ENCODE measurements around the gene PTGER3. TPM values are rescaled to one million over a fixed set of nuclear protein-coding genes. Genes with fewer than 3 reads are reported as not detected.
A peak's percentile ranks its signal among the peaks of the same experiment; 100 is the strongest.

The PTGER3 gene
- polyA plus RNA-seq, 3 donors: 0.29 TPM; not detected in 2

- peak; percentile 34 to 63 (median 61) for DNase-seq
- Histone ChIP-seq H4K20me1 (ENCODE audit: insufficient read depth, low read length) (no peaks in the 10 kb centered on the region), H3K4me2 (replicated peaks; ENCODE audit: extremely low read depth, low read length, poor library complexity, severe bottlenecking) (peak overlapping the region; percentile 62), H3K4me3 (replicated peaks in 1 of 3; ENCODE audit: low read depth in 2 of 3, low read length in 3 of 3) (peak overlapping the region in 1 of 3 experiments; percentile 51), H3K27me3 (ENCODE audit: control insufficient read depth in 2 of 2, insufficient read depth in 2 of 2, low read length in 2 of 2) (no peaks in the 10 kb centered on the region), H3K36me3 (replicated peaks in 1 of 2; ENCODE audit: control insufficient read depth in 1 of 2, insufficient read depth in 2 of 2, low read length in 2 of 2) (no peaks in the 10 kb centered on the region), H3K4me1 (ENCODE audit: control insufficient read depth in 1 of 2, insufficient read depth in 2 of 2, low read length in 2 of 2) (peaks cover 29 to 33% of the 10 kb centered on the region in 2 donors), H3K9me3 (replicated peaks in 1 of 2; ENCODE audit: control insufficient read depth in 1 of 2, insufficient read depth in 1 of 2, low read length in 2 of 2) (no peaks in the 10 kb centered on the region), H2AFZ (ENCODE audit: insufficient read depth, low read depth, low read length, poor library complexity, severe bottlenecking) (no peak overlapping the region), H3K79me2 (ENCODE audit: insufficient read depth, low read length) (no peaks in the 10 kb centered on the region), H3K9ac (ENCODE audit: insufficient read depth, low read length, poor library complexity, severe bottlenecking) (no peak overlapping the region), H3K27ac (ENCODE audit: low read depth in 1 of 2, low read length in 2 of 2) (peak overlapping the region in 1 of 2 donors; percentile 51)
- H3K4me1 Mint-ChIP-seq: peaks cover 33% of the 10 kb centered on the region
- H3K27ac Mint-ChIP-seq: peak overlapping the region in 6 of 7 donors; percentile 14 to 80 (median 61)
- WGBS (ENCODE audit: insufficient coverage): 10% methylated on average over 2 of the region's 2 CpGs
- peaks cover 3 to 5% (median 4%) of the 10 kb centered on the region in 3 donors for H3K27me3 Mint-ChIP-seq (ENCODE audit: low read depth in 3 of 3)
- no peaks in the 10 kb centered on the region for H3K36me3 Mint-ChIP-seq
- H3K9me3 Mint-ChIP-seq: no peaks in the 10 kb centered on the region
- intact Hi-C loops (cut with micrococcal nuclease): no loop called here
- TF ChIP-seq CTCF (IDR thresholded peaks at IDR 0.05): no peak
- H3K4me3 Mint-ChIP-seq: peak overlapping the region in 1 of 2 donors; percentile 70
Measured at GRCh38 chr1:70979881-70980280, 67.7 kb downstream of the PTGER3 start.

GRCh38 chr1:70979313-70979712 lies 68.3 kb downstream of the PTGER3 start:
- Histone ChIP-seq H3K4me3 (replicated peaks in 1 of 3; ENCODE audit: low read depth in 2 of 3, low read length in 3 of 3) (peak overlapping the region in 1 of 3 experiments; percentile 51), H3K9ac (ENCODE audit: insufficient read depth, low read length, poor library complexity, severe bottlenecking) (no peak overlapping the region), H3K27ac (ENCODE audit: low read depth in 1 of 2, low read length in 2 of 2) (peak overlapping the region in 1 of 2 donors; percentile 51), H3K9me3 (replicated peaks in 1 of 2; ENCODE audit: control insufficient read depth in 1 of 2, insufficient read depth in 1 of 2, low read length in 2 of 2) (no peaks in the 10 kb centered on the region), H3K79me2 (ENCODE audit: insufficient read depth, low read length) (no peaks in the 10 kb centered on the region), H3K36me3 (replicated peaks in 1 of 2; ENCODE audit: control insufficient read depth in 1 of 2, insufficient read depth in 2 of 2, low read length in 2 of 2) (no peaks in the 10 kb centered on the region), H3K4me1 (ENCODE audit: control insufficient read depth in 1 of 2, insufficient read depth in 2 of 2, low read length in 2 of 2) (peaks cover 29 to 33% of the 10 kb centered on the region in 2 donors), H4K20me1 (ENCODE audit: insufficient read depth, low read length) (no peaks in the 10 kb centered on the region), H3K4me2 (replicated peaks; ENCODE audit: extremely low read depth, low read length, poor library complexity, severe bottlenecking) (peak overlapping the region; percentile 62), H3K27me3 (ENCODE audit: control insufficient read depth in 2 of 2, insufficient read depth in 2 of 2, low read length in 2 of 2) (no peaks in the 10 kb centered on the region), H2AFZ (ENCODE audit: insufficient read depth, low read depth, low read length, poor library complexity, severe bottlenecking) (no peak overlapping the region)
- TF ChIP-seq CTCF (IDR thresholded peaks at IDR 0.05): no peak
- no peaks in the 10 kb centered on the region for H3K9me3 Mint-ChIP-seq
- intact Hi-C loops (cut with micrococcal nuclease): no loop called here
- H3K4me3 Mint-ChIP-seq: peak overlapping the region in 1 of 2 donors; percentile 70
- peaks cover 1 to 5% (median 4%) of the 10 kb centered on the region in 3 donors for H3K27me3 Mint-ChIP-seq (ENCODE audit: low read depth in 3 of 3)
- H3K27ac Mint-ChIP-seq: peak overlapping the region in 5 of 7 donors; percentile 14 to 80 (median 67)
- peak in 1 of 3 donors; percentile 2 for DNase-seq
- peaks cover 33% of the 10 kb centered on the region for H3K4me1 Mint-ChIP-seq
- H3K36me3 Mint-ChIP-seq: no peaks in the 10 kb centered on the region
- 4% methylated on average over 4 of the region's 4 CpGs for WGBS (ENCODE audit: insufficient coverage)

Measured in CD14-positive monocyte (primary cell).